MCF 10A (cell line): ENCODE data around the gene OR14I1. TPM values are rescaled to one million over a fixed set of nuclear protein-coding genes. Genes with fewer than 3 reads are reported as not detected.
"Not testable (repeated sequence)": the region's sequence is repeated elsewhere in the genome, so short reads cannot be mapped to it uniquely, and the experiment has no call there.

ENCODE experiments used
- BruUV-seq: library from RNA; stranded (reverse); fragments of 400-500 nt; replicated peaks from 2 replicates; lab custom pipeline; 2021; lab: Mats Ljungman, UMichigan
- CTCF ChIA-PET: fragments of 300-600 bp; sonication (Branson Sonifier 250); formaldehyde crosslinking; extraction: SDS; loops from one replicate; lab custom pipeline; 2021; ENCODE audit warnings: antibody characterized with exemption, inconsistent platforms; lab: Yijun Ruan, JAX
- POLR2A ChIA-PET: fragments of 300-600, 350-650 bp; sonication (Branson Sonifier 250); formaldehyde crosslinking; extraction: SDS; loops from one replicate; lab custom pipeline; 2020; ENCODE audit warnings: antibody characterized with exemption, inconsistent platforms; lab: Yijun Ruan, JAX
- DNase-seq: peaks from one replicate; pipeline ENCODE4 v3.0.0-alpha.2; 2018; ENCODE audit not compliant: unreplicated experiment
- H3K27ac Mint-ChIP-seq: one replicate; pipeline ENCODE4 v1.8.0; 2022; ENCODE audit warnings: mild to moderate bottlenecking, low read depth, mixed read lengths; ENCODE audit not compliant: unreplicated experiment
- H3K27me3 Mint-ChIP-seq: one replicate; pipeline ENCODE4 v1.8.0; 2022; ENCODE audit warnings: mixed read lengths; ENCODE audit not compliant: insufficient read depth, unreplicated experiment
- H3K36me3 Mint-ChIP-seq: one replicate; pipeline ENCODE4 v1.8.0; 2022; ENCODE audit warnings: mild to moderate bottlenecking, moderate library complexity, mixed read lengths; ENCODE audit not compliant: insufficient read depth, unreplicated experiment
- H3K4me1 Mint-ChIP-seq: one replicate; pipeline ENCODE4 v1.8.0; 2022; ENCODE audit warnings: mixed read lengths; ENCODE audit not compliant: insufficient read depth, unreplicated experiment
- H3K4me3 Mint-ChIP-seq: one replicate; pipeline ENCODE4 v1.8.0; 2022; ENCODE audit warnings: mild to moderate bottlenecking, moderate library complexity, mixed read lengths; ENCODE audit not compliant: unreplicated experiment
- H3K9me3 Mint-ChIP-seq: one replicate; pipeline ENCODE4 v1.8.0; 2022; ENCODE audit warnings: mixed read lengths; ENCODE audit not compliant: unreplicated experiment
- intact Hi-C: fragments of 100-400 bp; cut with micrococcal nuclease; formaldehyde crosslinking; loops from 2 replicates; pipeline ENCODE4 v1.14.1; 2022
- total RNA-seq: library from RNA; stranded (reverse); gene quantifications from 2 replicates; pipeline ENCODE4 v1.2.3, GENCODE V29; 2022
- TF ChIP-seq, protein P1 (sequence below): fragments of 200-600 bp; IDR thresholded peaks from one replicate; pipeline ENCODE4 v1.8.0; 2022; ENCODE audit warnings: antibody characterized with exemption, mild to moderate bottlenecking; ENCODE audit not compliant: unreplicated experiment

The OR14I1 gene
- total RNA-seq, 1 experiment from 2014 or later = not detected

DNA sequence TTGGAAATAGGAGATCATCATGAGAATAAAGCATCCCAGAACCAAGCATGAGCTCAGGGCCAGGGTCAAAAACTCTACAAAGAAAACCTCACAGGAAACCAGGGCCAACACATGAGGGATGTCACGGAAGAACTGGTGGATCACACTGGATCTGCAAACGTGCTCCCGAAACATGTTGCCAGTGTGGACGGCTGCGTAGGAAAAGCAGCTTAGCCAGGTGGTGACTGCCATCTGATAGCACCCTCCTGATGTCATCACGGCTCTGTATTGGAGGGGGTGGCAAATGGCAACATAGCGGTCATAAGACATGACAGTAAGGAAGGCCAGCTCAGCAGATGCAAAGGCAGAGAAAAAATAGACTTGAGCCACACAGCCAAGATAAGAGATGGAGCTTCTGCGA lies 20.9 kb downstream of the OR14I1 start:
- ChIA-PET CTCF (interaction anchor here (0.5 to 1.4 kb wide), 5 partner anchors 12 to 1630 kb away, joined by 3 to 5 read pairs (median 3); no protein-coding TSS in a partner anchor), POLR2A (interaction anchor here (1.1 kb wide), 1 partner anchor 282 kb away, joined by 3 read pairs; no protein-coding TSS in a partner anchor)
- H3K36me3 Mint-ChIP-seq = no peaks in the 10 kb centered on the region
- no peaks in the 10 kb centered on the region for H3K27me3 Mint-ChIP-seq
- DNase-seq = no peak
- BruUV-seq = no TSS peak
- intact Hi-C loops = no loop called here
- no peak overlapping the region for H3K27ac Mint-ChIP-seq
- no peaks in the 10 kb centered on the region for H3K9me3 Mint-ChIP-seq
- H3K4me3 Mint-ChIP-seq = no peak overlapping the region
- H3K4me1 Mint-ChIP-seq = peaks cover under 1% of the 10 kb centered on the region
- TF ChIP-seq, protein P1, sequence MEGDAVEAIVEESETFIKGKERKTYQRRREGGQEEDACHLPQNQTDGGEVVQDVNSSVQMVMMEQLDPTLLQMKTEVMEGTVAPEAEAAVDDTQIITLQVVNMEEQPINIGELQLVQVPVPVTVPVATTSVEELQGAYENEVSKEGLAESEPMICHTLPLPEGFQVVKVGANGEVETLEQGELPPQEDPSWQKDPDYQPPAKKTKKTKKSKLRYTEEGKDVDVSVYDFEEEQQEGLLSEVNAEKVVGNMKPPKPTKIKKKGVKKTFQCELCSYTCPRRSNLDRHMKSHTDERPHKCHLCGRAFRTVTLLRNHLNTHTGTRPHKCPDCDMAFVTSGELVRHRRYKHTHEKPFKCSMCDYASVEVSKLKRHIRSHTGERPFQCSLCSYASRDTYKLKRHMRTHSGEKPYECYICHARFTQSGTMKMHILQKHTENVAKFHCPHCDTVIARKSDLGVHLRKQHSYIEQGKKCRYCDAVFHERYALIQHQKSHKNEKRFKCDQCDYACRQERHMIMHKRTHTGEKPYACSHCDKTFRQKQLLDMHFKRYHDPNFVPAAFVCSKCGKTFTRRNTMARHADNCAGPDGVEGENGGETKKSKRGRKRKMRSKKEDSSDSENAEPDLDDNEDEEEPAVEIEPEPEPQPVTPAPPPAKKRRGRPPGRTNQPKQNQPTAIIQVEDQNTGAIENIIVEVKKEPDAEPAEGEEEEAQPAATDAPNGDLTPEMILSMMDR = no peak

DNA sequence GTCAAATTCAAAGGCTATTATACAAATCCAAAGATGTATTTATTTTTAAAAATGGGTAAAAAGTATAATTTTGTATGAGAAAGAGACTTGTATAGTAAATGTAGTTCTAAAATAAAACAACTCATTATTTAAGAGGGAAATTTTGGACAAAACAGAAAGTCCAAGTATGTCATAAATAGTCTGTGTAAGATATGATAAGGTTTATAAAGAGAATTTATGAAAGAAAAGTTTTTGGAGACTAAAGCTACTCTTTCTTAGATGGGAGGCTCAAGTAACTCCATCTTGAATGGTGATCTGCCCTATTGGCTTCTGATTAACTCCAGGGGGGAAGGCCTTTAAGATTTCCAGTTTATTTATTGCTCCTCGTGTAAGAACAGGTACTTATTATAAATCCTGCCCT lies 32.6 kb downstream of the OR14I1 start:
- BruUV-seq = no TSS peak
- intact Hi-C loops = no loop called here
- POLR2A ChIA-PET = no interaction called here
- H3K4me3 Mint-ChIP-seq = no peak overlapping the region
- no peaks in the 10 kb centered on the region for H3K36me3 Mint-ChIP-seq
- no peak overlapping the region for H3K27ac Mint-ChIP-seq
- CTCF ChIA-PET = interaction anchor here (0.6 kb wide), 1 partner anchor 236 kb away, joined by 3 read pairs; no protein-coding TSS in a partner anchor
- no peaks in the 10 kb centered on the region for H3K4me1 Mint-ChIP-seq
- H3K9me3 Mint-ChIP-seq = peaks cover 23% of the 10 kb centered on the region
- peak; percentile 27 for DNase-seq
- H3K27me3 Mint-ChIP-seq = no peaks in the 10 kb centered on the region
- TF ChIP-seq, protein P1 = no peak

DNA sequence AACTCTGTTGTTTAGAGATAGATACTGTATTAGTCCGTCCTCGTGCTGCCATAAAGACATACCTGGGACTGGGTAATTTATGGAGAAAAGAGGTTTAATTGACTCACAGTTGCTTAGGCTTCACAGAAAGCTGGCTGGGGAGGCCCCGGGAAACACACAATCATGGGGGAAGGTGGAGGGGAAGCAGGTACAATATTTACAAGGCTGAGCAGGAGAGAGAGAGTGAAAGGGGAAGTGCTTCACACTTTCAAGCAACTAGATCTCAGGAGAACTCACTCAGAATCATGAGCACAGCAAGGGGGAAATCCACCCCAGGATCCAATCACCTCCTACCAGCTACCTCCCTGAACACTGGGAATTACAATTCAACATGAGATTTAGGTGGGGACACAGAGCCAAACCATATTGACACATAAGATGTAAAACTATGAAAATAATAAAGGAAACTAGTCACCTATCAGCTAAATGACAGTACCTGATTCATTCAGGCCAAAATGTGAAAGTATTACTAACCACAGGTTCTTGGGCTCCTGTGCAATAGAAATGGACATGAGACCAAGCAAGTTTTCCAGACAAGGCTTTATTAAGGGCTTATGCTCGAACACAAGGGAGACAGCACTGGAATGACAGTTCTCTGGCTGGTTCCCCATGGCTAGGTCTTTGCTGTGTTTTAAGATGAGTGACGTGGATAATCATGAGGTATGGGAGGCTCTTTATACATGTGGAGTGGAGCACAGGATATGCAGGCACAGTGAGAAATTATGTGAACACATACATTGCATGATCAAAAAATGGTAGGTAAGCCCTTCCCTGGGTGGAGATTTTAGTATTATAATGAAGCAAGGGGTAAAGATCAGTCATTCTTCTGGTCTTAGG lies 38.9 kb downstream of the OR14I1 start:
- H3K27ac Mint-ChIP-seq, H3K4me3 Mint-ChIP-seq, H3K4me1 Mint-ChIP-seq, H3K27me3 Mint-ChIP-seq, intact Hi-C loops, DNase-seq, BruUV-seq, H3K36me3 Mint-ChIP-seq: not testable (repeated sequence)
- CTCF ChIA-PET = interaction anchor here (0.6 kb wide), 1 partner anchor 142 kb away, joined by 3 read pairs; no protein-coding TSS in a partner anchor
- peaks cover 23% of the 10 kb centered on the region for H3K9me3 Mint-ChIP-seq
- POLR2A ChIA-PET = interaction anchor here (0.6 kb wide), 2 partner anchors 37 to 41 kb away, joined by 3 to 4 read pairs; no protein-coding TSS in a partner anchor

DNA sequence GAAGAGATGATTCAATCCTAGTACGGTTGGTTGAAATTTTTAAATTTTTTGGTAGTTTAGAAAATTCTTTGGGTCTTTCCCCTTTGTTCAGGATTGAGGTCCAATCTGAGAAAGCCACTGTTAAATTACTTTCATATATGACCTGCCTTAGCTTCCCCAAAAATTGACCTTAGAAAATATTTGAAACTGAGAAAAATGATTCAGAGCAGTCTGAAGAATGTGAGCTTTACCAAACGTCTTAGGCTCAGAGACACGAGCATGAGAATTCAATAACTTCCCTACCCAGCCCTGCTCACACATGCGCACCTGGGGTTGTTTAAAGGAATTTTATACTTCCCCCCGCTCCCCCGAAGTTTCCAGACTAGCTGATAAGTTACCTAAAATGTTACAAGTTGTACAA lies 45.8 kb downstream of the OR14I1 start:
- H3K27me3 Mint-ChIP-seq, DNase-seq, H3K27ac Mint-ChIP-seq, BruUV-seq, H3K4me1 Mint-ChIP-seq, CTCF ChIA-PET, H3K4me3 Mint-ChIP-seq, intact Hi-C loops, POLR2A ChIA-PET, H3K36me3 Mint-ChIP-seq: not testable (repeated sequence)
- peaks cover 11% of the 10 kb centered on the region for H3K9me3 Mint-ChIP-seq

DNA sequence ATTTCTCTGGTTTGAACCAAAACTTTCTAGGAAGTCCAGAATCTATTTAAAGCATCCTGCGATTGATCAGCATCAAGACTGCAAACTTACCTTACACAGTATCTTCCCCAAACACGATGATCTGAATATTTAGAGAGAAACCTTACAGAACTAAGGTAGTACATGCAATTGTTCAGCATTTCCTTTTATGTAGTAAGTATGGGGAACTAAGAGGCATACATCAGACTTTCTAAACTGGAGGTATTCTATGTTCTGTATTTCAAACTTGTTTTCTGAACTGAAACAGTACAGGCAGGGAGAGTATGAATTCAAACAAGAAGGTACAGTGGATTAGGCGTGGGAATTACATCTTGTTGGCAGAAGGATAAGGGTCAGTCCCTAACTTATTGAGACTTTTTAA lies 47.2 kb downstream of the OR14I1 start, which contains the start of gene OR2T27:
OR2T27 (minus strand) TSS at position 175 of the 400 bp plus-strand sequence. CDS start 4,644 bp downstream, outside the sequence.
- POLR2A ChIA-PET, CTCF ChIA-PET, DNase-seq, H3K27ac Mint-ChIP-seq, H3K4me1 Mint-ChIP-seq, H3K4me3 Mint-ChIP-seq, H3K27me3 Mint-ChIP-seq, H3K9me3 Mint-ChIP-seq, intact Hi-C loops, H3K36me3 Mint-ChIP-seq, BruUV-seq: not testable (repeated sequence)

Other genes with a start within 250 kb of the OR14I1 start
- gene OR2T3, start 229.4 kb downstream of the OR14I1 start, total RNA-seq = not detected in 2 replicates
- gene OR2T5, start 214.2 kb downstream of the OR14I1 start, total RNA-seq = not detected in 2 replicates
- gene OR2G6, start 194.7 kb downstream of the OR14I1 start, total RNA-seq = not detected in 2 replicates
- gene OR2T29, start 140.0 kb downstream of the OR14I1 start, total RNA-seq = not detected in 2 replicates
- not detected in 2 replicates for gene OR2T34, start 128.0 kb downstream of the OR14I1 start, total RNA-seq
- gene OR2T10, start 105.1 kb downstream of the OR14I1 start, total RNA-seq = not detected in 2 replicates
- gene OR2T11, start 67.7 kb downstream of the OR14I1 start, total RNA-seq = not detected in 2 replicates
- gene OR2T35, start 57.5 kb downstream of the OR14I1 start, total RNA-seq = not detected in 2 replicates
- gene OR2T27, start 47.2 kb downstream of the OR14I1 start, total RNA-seq = not detected in 2 replicates
- not detected in 2 replicates for gene LYPD8, start 53.0 kb upstream of the OR14I1 start, total RNA-seq
- gene SH3BP5L, start 123.1 kb upstream of the OR14I1 start, total RNA-seq = 31.5 and 34.0 TPM in 2 replicates
- gene ZNF672, start 135.5 kb upstream of the OR14I1 start, total RNA-seq = 35.8 and 36.2 TPM in 2 replicates
- 88.8 and 103 TPM in 2 replicates for gene ZNF692, start 156.3 kb upstream of the OR14I1 start, total RNA-seq
- 5.2 and 5.9 TPM in 2 replicates for gene PGBD2, start 203.5 kb upstream of the OR14I1 start, total RNA-seq